Measurements from ENCODE around the gene MORF4L2. TPM values are rescaled to one million over a fixed set of nuclear protein-coding genes. Genes with fewer than 3 reads are reported as not detected.

Gene MORF4L2
- polyA plus RNA-seq, 1 of the 3 experiments (the other 2 are of a cell fraction), result 221 TPM

DNA sequence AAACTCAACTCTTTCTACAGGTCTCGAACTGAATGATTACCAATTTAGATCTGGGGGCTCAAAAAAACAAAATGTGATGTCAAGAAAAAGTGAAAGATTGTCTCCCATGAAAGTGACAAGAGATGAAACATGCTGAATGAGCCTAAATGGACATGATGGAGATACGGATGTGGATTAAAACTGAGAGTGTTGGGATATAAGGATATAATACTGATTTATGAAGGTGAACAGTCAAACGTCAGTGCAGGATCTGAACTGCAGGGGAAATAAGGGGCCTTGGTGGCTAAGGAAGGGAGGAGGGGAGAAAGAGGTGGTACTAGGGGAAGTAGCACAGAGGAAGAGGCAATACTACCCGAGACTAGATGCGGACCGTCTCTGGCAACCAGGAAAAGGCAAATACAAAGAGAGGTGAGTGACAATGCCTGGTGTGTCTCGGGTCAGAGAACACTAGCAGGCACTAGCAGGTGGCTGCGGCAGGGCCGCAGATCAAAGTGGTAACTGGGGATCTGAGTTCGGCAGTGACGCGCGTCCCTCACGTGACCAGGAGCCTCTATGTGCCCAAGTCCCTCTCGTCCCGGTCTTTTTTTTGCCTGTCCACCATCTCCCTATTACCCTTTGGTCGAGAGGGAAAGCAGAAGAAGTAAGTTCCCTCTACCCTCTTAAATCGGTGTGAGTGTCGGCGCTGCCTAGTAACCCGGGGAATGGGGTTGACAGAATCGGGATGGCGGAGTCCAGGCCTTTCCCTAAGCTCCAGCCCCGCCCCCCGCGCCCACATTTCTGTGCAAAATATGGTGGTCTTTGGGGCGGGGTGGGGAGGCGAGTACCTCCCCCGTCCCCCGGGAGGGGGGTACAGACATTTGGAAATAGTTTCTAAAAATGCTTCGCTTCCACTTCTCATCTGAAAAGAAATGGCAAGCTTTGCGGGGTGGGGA is 57.8 kb downstream of the MORF4L2 start, which contains the start of gene TCEAL1:
Gene TCEAL1 (plus strand): TSS at position 590 of the 932 bp plus-strand sequence. CDS start 942 bp downstream, outside the sequence.
- peak; percentile 52 for DNase-seq

DNA sequence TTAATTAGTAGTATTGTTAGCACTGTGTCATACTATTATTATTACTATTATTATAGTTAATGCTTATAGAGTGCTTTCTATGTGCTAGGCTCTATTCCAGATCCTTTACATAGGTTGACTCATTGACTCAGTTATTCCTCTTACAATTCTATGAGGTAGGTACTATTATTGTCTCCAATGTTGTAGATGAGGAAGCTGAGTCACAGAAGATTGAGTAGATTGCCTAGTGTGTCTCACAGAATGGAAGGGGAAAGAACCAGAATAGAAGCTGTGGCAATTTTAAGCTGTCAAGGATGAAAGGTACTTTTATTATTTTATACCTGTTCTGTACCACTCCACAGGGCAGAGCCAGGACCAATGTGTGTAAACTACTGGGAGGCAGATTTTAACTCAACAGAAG is 59.6 kb downstream of the MORF4L2 start:
- H3K36me3 ChIP-seq (replicated peaks in 1 of 2; ENCODE audit: control insufficient read depth in 1 of 2, insufficient read depth in 2 of 2, low read length in 1 of 2), result no peaks in the 10 kb centered on the region

More for the DNA sequence above, 57.8 kb downstream of the MORF4L2 start, which contains the start of gene TCEAL1:
- no peaks in the 10 kb centered on the region for H3K36me3 ChIP-seq (replicated peaks in 1 of 2; ENCODE audit: control insufficient read depth in 1 of 2, insufficient read depth in 2 of 2, low read length in 1 of 2)
- H2AFZ ChIP-seq (ENCODE audit: low read depth), result peak within 1 kb of the TSS; percentile 60
- POLR2A ChIA-PET, result interaction anchor here (0.8 kb wide), 1 partner anchor 44 kb away, joined by 3 read pairs; no protein-coding TSS in a partner anchor
- H3K9me2 ChIP-seq, result no peaks in the 10 kb centered on the region
- no peaks in the 10 kb centered on the region for H3K9me3 ChIP-seq
- TF ChIP-seq TEAD4 (IDR thresholded peaks at IDR 0.05; ENCODE audit: borderline replicate concordance, insufficient read depth) (no peak), MXI1 (IDR thresholded peaks at IDR 0.05; ENCODE audit: low read depth, low read length) (peak; percentile 55)
- TF ChIP-seq, protein P1, sequence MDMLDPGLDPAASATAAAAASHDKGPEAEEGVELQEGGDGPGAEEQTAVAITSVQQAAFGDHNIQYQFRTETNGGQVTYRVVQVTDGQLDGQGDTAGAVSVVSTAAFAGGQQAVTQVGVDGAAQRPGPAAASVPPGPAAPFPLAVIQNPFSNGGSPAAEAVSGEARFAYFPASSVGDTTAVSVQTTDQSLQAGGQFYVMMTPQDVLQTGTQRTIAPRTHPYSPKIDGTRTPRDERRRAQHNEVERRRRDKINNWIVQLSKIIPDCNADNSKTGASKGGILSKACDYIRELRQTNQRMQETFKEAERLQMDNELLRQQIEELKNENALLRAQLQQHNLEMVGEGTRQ (IDR thresholded peaks at IDR 0.05; ENCODE audit: borderline replicate concordance, low read depth, low read length), result peak; percentile 66
- TF ChIP-seq, protein P2, sequence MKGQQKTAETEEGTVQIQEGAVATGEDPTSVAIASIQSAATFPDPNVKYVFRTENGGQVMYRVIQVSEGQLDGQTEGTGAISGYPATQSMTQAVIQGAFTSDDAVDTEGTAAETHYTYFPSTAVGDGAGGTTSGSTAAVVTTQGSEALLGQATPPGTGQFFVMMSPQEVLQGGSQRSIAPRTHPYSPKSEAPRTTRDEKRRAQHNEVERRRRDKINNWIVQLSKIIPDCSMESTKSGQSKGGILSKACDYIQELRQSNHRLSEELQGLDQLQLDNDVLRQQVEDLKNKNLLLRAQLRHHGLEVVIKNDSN (IDR thresholded peaks at IDR 0.05; ENCODE audit: borderline replicate concordance, low read depth), result peak; percentile 91
- TF ChIP-seq, protein P3, sequence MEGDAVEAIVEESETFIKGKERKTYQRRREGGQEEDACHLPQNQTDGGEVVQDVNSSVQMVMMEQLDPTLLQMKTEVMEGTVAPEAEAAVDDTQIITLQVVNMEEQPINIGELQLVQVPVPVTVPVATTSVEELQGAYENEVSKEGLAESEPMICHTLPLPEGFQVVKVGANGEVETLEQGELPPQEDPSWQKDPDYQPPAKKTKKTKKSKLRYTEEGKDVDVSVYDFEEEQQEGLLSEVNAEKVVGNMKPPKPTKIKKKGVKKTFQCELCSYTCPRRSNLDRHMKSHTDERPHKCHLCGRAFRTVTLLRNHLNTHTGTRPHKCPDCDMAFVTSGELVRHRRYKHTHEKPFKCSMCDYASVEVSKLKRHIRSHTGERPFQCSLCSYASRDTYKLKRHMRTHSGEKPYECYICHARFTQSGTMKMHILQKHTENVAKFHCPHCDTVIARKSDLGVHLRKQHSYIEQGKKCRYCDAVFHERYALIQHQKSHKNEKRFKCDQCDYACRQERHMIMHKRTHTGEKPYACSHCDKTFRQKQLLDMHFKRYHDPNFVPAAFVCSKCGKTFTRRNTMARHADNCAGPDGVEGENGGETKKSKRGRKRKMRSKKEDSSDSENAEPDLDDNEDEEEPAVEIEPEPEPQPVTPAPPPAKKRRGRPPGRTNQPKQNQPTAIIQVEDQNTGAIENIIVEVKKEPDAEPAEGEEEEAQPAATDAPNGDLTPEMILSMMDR (IDR thresholded peaks at IDR 0.05), result no peak
- peaks cover 14% of the 10 kb centered on the region for H3F3A ChIP-seq (replicated peaks; ENCODE audit: insufficient read depth)
- H3K27ac ChIP-seq (ENCODE audit: low read depth in 2 of 2, low read length in 1 of 2), result peak within 1 kb of the TSS; percentile 86 to 92
- peak within 1 kb of the TSS; percentile 82 for H3K4me2 ChIP-seq
- no peaks in the 10 kb centered on the region; the same call in 1 of the 2 replicates for H3K27me3 ChIP-seq (ENCODE audit: insufficient read depth)
- no peaks in the 10 kb centered on the region for H4K20me1 ChIP-seq (ENCODE audit: insufficient read depth)
- 4% methylated on average over 27 of the region's 32 CpGs for WGBS (ENCODE audit: low lambda C conversion rate)
- H3K4me1 ChIP-seq (ENCODE audit: control insufficient read depth in 1 of 2, insufficient read depth in 2 of 2, low read depth in 1 of 2, low read length in 1 of 2), result peaks cover 3 to 6% of the 10 kb centered on the region in 2 experiments; a peak in 3 of 4 replicates
- peaks cover 6% of the 10 kb centered on the region; the same call in 1 of the 2 replicates for H3K79me2 ChIP-seq (ENCODE audit: insufficient read depth)
- CTCF ChIA-PET, result interaction anchor here (1.1 to 1.8 kb wide), 5 partner anchors 10 to 110 kb away, joined by 3 to 7 read pairs (median 3); partner anchors contain the start of gene TCEAL3
- peak within 1 kb of the TSS; percentile 62 to 67 for H3K4me3 ChIP-seq (ENCODE audit: low read depth in 2 of 2, low read length in 1 of 2)
- H3K9ac ChIP-seq, result peak within 1 kb of the TSS; percentile 79

More for the DNA sequence above, 59.6 kb downstream of the MORF4L2 start:
- H3K9me3 ChIP-seq, result no peaks in the 10 kb centered on the region
- H3K9me2 ChIP-seq, result no peaks in the 10 kb centered on the region
- H4K20me1 ChIP-seq (ENCODE audit: insufficient read depth), result no peaks in the 10 kb centered on the region
- CTCF ChIA-PET, result no interaction called here
- H3F3A ChIP-seq (replicated peaks; ENCODE audit: insufficient read depth), result peaks cover 14% of the 10 kb centered on the region
- POLR2A ChIA-PET, result no interaction called here
- peak; percentile 18; the same call in 1 of the 2 replicates for TF ChIP-seq FOSL2 (IDR thresholded peaks at IDR 0.05; ENCODE audit: borderline replicate concordance, low read depth)
- TF ChIP-seq SIN3A (IDR thresholded peaks at IDR 0.05; ENCODE audit: borderline replicate concordance, low read depth, low read length), result no peak
- H3K4me2 ChIP-seq, result no peak overlapping the region
- peak overlapping the region; percentile 25; the same call in 1 of the 2 replicates for H3K9ac ChIP-seq
- peak overlapping the region in 1 of 2 experiments; percentile 63; a peak in 2 of 4 replicates for H3K27ac ChIP-seq (ENCODE audit: low read depth in 2 of 2, low read length in 1 of 2)
- H2AFZ ChIP-seq (ENCODE audit: low read depth), result no peak overlapping the region
- peaks cover 6% of the 10 kb centered on the region; the same call in 1 of the 2 replicates for H3K79me2 ChIP-seq (ENCODE audit: insufficient read depth)
- H3K4me3 ChIP-seq (ENCODE audit: low read depth in 2 of 2, low read length in 1 of 2), result no peak overlapping the region
- no peak for DNase-seq
- H3K4me1 ChIP-seq (ENCODE audit: control insufficient read depth in 1 of 2, insufficient read depth in 2 of 2, low read depth in 1 of 2, low read length in 1 of 2), result peaks cover 3 to 6% of the 10 kb centered on the region in 2 experiments; a peak in 3 of 4 replicates
- no peaks in the 10 kb centered on the region; the same call in 1 of the 2 replicates for H3K27me3 ChIP-seq (ENCODE audit: insufficient read depth)

Other genes starting within 250 kb of the MORF4L2 start
- gene RAB40A, start 167.2 kb downstream of the MORF4L2 start, polyA plus RNA-seq (2012; rRNA removed), result 0.30 and 0.58 TPM in 2 replicates
- 39.1 and 40.9 TPM in 2 replicates for gene TCEAL4, start 101.2 kb downstream of the MORF4L2 start, polyA plus RNA-seq (2012; rRNA removed)
- gene TCEAL3, start 78.7 kb downstream of the MORF4L2 start, polyA plus RNA-seq (2012; rRNA removed), result 20.6 and 26.7 TPM in 2 replicates
- gene TCEAL1, start 57.7 kb downstream of the MORF4L2 start, polyA plus RNA-seq (2012; rRNA removed), result 22.1 and 27.9 TPM in 2 replicates
- 0.11 TPM in 1 of 2 replicates, not detected in the other for gene TMEM31, start 24.2 kb upstream of the MORF4L2 start, polyA plus RNA-seq (2012; rRNA removed)
- 0.49 and 0.90 TPM in 2 replicates for gene PLP1, start 90.1 kb upstream of the MORF4L2 start, polyA plus RNA-seq (2012; rRNA removed)
- gene RAB9B, start 145.6 kb upstream of the MORF4L2 start, polyA plus RNA-seq (2012; rRNA removed), result 0.64 and 0.96 TPM in 2 replicates